Left ventricle myocardium inferior (tissue), 1 donor: ENCODE measurements around the gene TIMP3. TPM values are rescaled to one million over a fixed set of nuclear protein-coding genes. Genes with fewer than 3 reads are reported as not detected.
A peak's percentile ranks its signal among the peaks of the same experiment; 100 is the strongest.

Experiments
- DNase-seq: peaks from one replicate; pipeline ENCODE4 v3.0.0-alpha.2; 2020
- H3K27ac ChIP-seq: fragments of 200-600 bp; replicated peaks from 2 replicates; pipeline ENCODE4 v1.8.0; 2021
- H3K27me3 ChIP-seq: fragments of 200-600 bp; 2 replicates; pipeline ENCODE4 v1.8.0; 2021; ENCODE audit warnings: low read depth
- H3K36me3 ChIP-seq: fragments of 200-600 bp; 2 replicates; pipeline ENCODE4 v1.8.0; 2021
- H3K4me1 ChIP-seq: fragments of 200-600 bp; 2 replicates; pipeline ENCODE4 v1.8.0; 2021
- H3K4me3 ChIP-seq: fragments of 200-600 bp; 2 replicates; pipeline ENCODE4 v1.8.0; 2021; ENCODE audit warnings: mild to moderate bottlenecking, moderate library complexity
- H3K9me3 ChIP-seq: fragments of 200-600 bp; replicated peaks from 2 replicates; pipeline ENCODE4 v1.8.0; 2021
- intact Hi-C: fragments of 100-400 bp; cut with micrococcal nuclease; formaldehyde crosslinking; loops from one replicate; pipeline ENCODE4 v1.11.0; 2022
- total RNA-seq: library from RNA; stranded (reverse); fragmentation: NEBNext Ultra II Directional; extraction: Animal tissue kit (Norgen Biotek cat#: 25700); gene quantifications from one replicate; pipeline ENCODE4 v1.2.1, GENCODE V29; 2021
- TF ChIP-seq, protein P1 (sequence below): fragments of 200-600 bp; IDR thresholded peaks from 2 replicates; pipeline ENCODE4 v1.8.0; 2021; ENCODE audit warnings: antibody characterized with exemption, mild to moderate bottlenecking, borderline replicate concordance
- donor health status: DM: no; HTN: yes; CAD: no; lungs with severe emphysema.

TIMP3 gene
- total RNA-seq, 1 donor from 2014 or later: 250 TPM

- TF ChIP-seq, protein P1, sequence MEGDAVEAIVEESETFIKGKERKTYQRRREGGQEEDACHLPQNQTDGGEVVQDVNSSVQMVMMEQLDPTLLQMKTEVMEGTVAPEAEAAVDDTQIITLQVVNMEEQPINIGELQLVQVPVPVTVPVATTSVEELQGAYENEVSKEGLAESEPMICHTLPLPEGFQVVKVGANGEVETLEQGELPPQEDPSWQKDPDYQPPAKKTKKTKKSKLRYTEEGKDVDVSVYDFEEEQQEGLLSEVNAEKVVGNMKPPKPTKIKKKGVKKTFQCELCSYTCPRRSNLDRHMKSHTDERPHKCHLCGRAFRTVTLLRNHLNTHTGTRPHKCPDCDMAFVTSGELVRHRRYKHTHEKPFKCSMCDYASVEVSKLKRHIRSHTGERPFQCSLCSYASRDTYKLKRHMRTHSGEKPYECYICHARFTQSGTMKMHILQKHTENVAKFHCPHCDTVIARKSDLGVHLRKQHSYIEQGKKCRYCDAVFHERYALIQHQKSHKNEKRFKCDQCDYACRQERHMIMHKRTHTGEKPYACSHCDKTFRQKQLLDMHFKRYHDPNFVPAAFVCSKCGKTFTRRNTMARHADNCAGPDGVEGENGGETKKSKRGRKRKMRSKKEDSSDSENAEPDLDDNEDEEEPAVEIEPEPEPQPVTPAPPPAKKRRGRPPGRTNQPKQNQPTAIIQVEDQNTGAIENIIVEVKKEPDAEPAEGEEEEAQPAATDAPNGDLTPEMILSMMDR: no peak
- no peak for DNase-seq
- H3K27ac ChIP-seq: no peak overlapping the region
- no peak overlapping the region for H3K4me3 ChIP-seq
- H3K27me3 ChIP-seq: no peaks in the 10 kb centered on the region
- H3K36me3 ChIP-seq: no peaks in the 10 kb centered on the region
- peaks cover 3% of the 10 kb centered on the region for H3K9me3 ChIP-seq
- intact Hi-C loops: no loop called here
- H3K4me1 ChIP-seq: no peaks in the 10 kb centered on the region
Measured at GRCh38 chr22:32777987-32778386, 23.5 kb upstream of the TIMP3 start.

- Histone ChIP-seq H3K4me3 (no peak overlapping the region), H3K36me3 (no peaks in the 10 kb centered on the region), H3K4me1 (peaks cover under 1% of the 10 kb centered on the region), H3K27ac (peak overlapping the region; percentile 42), H3K27me3 (no peaks in the 10 kb centered on the region), H3K9me3 (no peaks in the 10 kb centered on the region)
- intact Hi-C loops: no loop called here
- TF ChIP-seq, protein P1: no peak
- DNase-seq: no peak
Measured at GRCh38 chr22:32780726-32781310, 20.7 kb upstream of the TIMP3 start.

- Histone ChIP-seq H3K36me3 (no peaks in the 10 kb centered on the region), H3K4me1 (peaks cover 4% of the 10 kb centered on the region), H3K27me3 (no peaks in the 10 kb centered on the region), H3K9me3 (no peaks in the 10 kb centered on the region), H3K4me3 (no peak overlapping the region), H3K27ac (peak overlapping the region; percentile 49)
- DNase-seq: no peak
- TF ChIP-seq, protein P1: no peak
- intact Hi-C loops: no loop called here
Measured at GRCh38 chr22:32781695-32782094, 19.8 kb upstream of the TIMP3 start.

- no peak for DNase-seq
- intact Hi-C loops: no loop called here
- H3K36me3 ChIP-seq: no peaks in the 10 kb centered on the region
- H3K4me3 ChIP-seq: no peak overlapping the region
- TF ChIP-seq, protein P1: no peak
- peaks cover 12% of the 10 kb centered on the region for H3K4me1 ChIP-seq
- no peaks in the 10 kb centered on the region for H3K9me3 ChIP-seq
- peak overlapping the region; percentile 7 for H3K27ac ChIP-seq
- no peaks in the 10 kb centered on the region for H3K27me3 ChIP-seq
Measured at GRCh38 chr22:32785321-32786026, 16.0 kb upstream of the TIMP3 start.

GRCh38 chr22:32786027-32786418, 15.5 kb upstream of the TIMP3 start:
- H3K27ac ChIP-seq: peak overlapping the region; percentile 7
- intact Hi-C loops: no loop called here
- TF ChIP-seq, protein P1: no peak
- H3K27me3 ChIP-seq: no peaks in the 10 kb centered on the region
- DNase-seq: no peak
- no peaks in the 10 kb centered on the region for H3K36me3 ChIP-seq
- peaks cover 12% of the 10 kb centered on the region for H3K4me1 ChIP-seq
- no peak overlapping the region for H3K4me3 ChIP-seq
- no peaks in the 10 kb centered on the region for H3K9me3 ChIP-seq
